Measurements from ENCODE around the gene TET2. TPM values are rescaled to one million over a fixed set of nuclear protein-coding genes. Genes with fewer than 3 reads are reported as not detected.

Gene TET2
- total RNA-seq (2014; rRNA removed; shearing (Covaris generic)): 6.8 and 7.4 TPM in 2 replicates

DNA sequence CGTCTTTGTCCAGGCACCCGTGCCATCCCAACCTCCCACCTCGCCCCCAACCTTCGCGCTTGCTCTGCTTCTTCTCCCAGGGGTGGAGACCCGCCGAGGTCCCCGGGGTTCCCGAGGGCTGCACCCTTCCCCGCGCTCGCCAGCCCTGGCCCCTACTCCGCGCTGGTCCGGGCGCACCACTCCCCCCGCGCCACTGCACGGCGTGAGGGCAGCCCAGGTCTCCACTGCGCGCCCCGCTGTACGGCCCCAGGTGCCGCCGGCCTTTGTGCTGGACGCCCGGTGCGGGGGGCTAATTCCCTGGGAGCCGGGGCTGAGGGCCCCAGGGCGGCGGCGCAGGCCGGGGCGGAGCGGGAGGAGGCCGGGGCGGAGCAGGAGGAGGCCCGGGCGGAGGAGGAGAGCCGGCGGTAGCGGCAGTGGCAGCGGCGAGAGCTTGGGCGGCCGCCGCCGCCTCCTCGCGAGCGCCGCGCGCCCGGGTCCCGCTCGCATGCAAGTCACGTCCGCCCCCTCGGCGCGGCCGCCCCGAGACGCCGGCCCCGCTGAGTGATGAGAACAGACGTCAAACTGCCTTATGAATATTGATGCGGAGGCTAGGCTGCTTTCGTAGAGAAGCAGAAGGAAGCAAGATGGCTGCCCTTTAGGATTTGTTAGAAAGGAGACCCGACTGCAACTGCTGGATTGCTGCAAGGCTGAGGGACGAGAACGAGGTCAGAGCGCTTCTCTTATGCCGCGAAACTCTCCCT lies at the start of gene TET2:
Gene TET2 (plus strand): TSS at position 601 of the 740 bp plus-strand sequence. CDS start 87,067 bp downstream, outside the sequence.
- DNase-seq (ENCODE audit: low spot score): peak; percentile 76

DNA sequence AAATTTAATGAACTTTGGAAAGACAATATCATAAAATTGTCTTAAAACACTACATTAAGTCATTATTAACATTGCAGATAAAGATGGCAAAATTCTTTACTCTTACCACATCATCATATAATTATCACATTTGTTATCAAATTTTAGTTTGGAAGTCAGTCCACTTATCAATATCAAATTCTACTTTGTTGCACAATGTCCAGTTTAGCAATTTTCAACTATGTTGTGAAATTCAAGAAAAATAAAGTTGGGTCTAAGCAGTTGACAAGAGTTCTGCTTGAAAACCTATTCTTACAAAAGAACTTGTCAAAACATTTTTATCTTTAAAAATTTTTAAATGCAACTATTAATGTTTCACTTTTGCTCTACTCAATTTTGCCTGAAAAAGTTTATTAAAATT lies 44.7 kb upstream of the TET2 start:
- DNase-seq (ENCODE audit: low spot score): no peak

DNA sequence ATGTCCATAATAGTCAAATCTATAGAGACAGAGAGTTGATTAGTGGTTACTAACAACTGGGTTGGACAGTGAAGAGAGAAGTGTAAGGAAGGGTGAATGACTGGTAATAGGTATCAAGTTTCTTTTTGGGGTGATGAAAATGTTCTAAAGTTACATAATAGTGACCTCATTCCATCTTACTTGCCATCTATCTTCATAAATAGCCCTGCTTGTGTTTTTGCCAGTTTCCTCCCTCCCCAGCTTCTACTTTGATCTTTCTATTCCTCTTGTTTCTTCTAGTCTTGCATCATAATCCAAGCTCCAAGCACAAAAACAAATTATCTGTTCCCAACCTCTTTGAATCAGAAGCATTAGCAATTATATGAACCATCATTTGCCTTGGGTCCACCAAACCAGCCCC lies 40.2 kb upstream of the TET2 start:
- no peak for DNase-seq (ENCODE audit: low spot score)

DNA sequence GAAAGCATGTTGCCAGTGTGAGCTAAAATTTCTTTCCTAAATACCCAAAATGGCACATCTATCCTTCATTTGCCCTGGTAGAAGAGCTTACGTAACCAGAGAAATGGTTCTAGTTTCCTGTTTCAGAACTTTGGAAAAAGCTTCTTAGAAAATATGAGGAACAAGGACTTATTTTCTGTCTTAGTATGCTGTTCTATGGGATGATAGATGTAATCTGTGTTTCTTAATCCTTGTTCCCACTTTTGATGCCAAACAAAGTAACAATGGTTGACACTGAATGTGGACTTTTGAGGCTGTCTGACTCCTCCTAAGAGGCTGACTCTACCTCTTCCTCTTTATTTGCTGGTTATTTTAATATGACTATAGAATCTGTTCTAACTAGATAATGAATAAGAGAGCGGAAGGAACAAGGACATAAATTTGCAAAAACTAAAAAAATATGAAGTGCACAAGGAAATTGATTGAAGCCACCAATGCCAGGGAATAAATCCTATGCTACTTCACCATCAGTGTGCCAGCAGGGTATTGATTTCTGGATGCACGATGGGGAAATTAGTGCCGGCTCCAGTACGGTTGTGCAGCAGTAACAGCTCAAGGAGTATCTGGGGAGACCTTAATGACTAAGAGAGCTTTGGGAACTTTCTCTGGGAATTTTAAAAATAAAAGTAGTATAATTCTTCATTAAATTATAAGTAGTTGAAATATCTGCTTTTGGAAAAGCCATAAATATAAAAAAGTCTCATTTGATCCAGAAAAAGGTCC lies 39.4 kb upstream of the TET2 start:
- no peak for DNase-seq (ENCODE audit: low spot score)

DNA sequence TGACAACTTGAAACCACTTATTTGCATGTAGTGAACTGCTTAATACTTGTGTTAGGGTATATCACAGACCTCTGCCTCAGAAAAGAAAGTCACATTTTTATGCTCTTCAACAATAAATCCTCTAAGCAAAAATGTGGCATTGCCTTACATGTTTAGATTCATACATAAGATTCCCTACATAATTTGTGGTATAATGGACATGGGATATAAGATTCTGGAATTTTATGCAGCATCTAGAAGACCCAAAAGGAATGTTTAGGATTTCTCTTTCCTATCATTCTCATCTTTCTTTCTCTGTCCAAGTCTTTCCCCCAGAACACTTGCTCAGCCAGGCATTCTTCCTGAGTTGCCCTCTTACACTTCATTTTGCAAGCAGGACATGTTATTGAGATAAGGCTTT lies 37.7 kb upstream of the TET2 start:
- DNase-seq (ENCODE audit: low spot score): no peak

DNA sequence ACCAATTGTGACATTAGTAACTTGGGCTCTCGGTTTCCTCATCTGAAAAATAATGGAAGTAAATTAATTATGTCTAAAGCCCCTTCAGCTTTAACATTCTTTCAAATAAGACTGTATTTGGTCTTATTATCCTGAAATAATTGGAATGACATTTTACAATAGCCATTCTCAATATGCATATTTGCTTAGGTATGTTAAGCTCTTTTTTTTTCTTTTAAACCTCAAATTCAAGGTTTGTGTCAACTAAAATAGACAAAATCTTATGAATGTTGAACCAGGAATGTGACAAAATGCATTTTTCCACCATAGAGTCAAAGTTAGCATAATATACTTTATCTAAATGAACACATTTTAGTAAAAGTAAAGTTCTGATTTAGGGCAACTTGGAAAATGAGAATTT lies 34.4 kb upstream of the TET2 start:
- no peak for DNase-seq (ENCODE audit: low spot score)

DNA sequence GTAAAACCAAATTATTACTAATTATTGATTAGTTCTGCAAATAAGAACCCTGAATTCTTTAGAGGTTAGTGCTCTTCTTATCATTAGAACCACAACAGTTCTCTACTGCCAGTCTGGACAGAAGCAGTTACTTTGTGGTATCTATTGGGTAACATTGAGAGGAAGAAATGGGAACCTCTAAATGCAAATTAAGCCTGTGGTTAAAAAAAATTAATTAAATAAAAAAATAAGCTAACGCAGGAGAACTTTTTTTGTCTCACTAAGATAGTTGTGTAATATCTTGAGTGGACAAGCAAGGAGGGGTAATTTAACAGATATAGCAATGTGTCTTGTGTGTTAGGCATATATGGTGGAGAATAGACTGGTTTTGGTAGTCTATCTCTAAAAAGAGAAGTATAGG lies 32.9 kb upstream of the TET2 start:
- no peak for DNase-seq (ENCODE audit: low spot score)

DNA sequence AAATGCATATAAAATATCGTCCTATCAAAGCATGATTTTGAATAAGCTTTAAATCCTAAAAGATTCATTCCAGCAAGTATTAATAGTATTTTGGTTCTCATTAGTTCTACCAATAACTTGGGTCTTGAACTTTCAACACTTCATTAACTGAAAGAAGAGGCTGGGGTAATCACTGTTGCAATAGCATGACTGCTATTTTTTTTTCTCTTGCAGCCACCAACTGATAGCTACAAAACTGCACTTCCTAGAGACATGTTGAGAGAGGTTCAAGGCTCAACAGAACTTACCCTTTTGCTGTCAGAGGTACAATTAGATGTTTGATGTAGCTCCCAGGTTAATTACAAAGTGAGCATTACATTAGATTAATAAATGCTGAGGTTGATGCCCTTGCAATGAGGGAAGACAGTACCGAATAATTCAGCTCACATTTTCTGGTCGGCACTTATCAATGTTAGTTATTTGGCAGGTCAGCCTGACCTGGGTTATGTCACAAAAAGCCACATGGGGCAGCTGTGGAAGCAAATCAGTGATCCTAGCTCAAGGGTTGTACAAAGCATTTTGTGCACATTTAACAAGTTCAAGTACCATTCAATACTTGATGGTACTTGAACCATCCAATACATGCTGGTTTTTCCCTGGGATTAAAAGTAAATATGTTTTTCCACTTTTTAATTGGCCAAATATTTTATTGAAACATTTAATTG lies 29.9 kb upstream of the TET2 start:
- no peak for DNase-seq (ENCODE audit: low spot score)

DNA sequence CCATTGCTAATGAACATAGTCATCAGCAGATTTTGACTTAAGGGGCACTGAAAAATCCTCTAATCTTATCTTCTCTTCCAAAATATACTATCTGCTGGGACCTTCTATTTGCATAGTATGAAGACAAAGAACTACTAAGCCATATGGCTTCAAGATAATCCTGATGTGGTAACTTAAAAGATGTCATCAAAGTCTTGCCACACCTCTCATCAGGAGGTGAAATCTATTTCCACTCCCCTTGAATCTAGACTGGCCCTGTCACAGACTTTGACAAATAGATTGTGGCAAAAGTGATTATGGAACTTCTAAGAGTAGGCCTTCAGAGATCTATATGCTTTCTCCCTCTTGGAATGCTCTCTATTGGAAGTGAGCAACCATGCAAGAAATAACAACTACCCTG lies 27.3 kb upstream of the TET2 start:
- DNase-seq (ENCODE audit: low spot score): no peak

DNA sequence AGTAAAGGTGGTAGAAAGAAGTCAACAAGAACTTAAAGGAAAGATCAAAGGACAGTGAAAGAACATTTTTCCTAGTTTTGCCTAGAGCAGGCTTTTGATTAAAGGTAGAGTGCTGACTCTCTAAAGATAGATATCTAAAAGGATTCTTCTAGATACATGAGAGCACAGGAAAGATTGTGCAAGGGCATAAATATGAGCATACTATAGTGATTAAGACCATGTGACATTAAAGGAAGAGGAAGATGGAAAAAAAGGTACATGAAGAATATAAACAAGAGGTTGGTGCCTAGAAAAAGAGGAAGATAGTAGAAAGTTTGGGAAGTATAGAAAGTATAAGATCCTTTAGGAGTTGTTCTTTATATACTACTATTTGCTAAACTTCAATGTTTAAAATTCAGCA lies 26.1 kb upstream of the TET2 start:
- DNase-seq (ENCODE audit: low spot score): no peak

DNA sequence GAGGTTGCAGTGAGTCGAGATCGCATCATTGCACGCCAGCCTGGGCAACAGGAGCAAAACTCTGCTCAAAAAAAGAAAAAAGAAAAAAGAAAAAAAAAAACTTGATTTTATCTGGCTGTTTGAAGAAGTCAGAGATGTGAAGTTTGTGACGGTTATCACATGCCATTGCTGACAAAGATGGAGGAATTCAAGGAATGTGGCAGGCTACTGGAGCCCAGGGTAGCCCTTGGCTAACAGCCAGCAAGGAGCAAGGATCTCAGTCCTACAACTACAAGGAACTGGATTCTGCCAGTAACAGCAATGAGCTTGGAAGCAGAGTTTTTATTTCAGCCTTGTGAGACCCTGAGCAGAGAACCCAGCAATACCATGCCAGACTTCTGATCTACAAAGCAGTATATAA lies 24.3 kb upstream of the TET2 start:
- DNase-seq (ENCODE audit: low spot score): peak; percentile 31

DNA sequence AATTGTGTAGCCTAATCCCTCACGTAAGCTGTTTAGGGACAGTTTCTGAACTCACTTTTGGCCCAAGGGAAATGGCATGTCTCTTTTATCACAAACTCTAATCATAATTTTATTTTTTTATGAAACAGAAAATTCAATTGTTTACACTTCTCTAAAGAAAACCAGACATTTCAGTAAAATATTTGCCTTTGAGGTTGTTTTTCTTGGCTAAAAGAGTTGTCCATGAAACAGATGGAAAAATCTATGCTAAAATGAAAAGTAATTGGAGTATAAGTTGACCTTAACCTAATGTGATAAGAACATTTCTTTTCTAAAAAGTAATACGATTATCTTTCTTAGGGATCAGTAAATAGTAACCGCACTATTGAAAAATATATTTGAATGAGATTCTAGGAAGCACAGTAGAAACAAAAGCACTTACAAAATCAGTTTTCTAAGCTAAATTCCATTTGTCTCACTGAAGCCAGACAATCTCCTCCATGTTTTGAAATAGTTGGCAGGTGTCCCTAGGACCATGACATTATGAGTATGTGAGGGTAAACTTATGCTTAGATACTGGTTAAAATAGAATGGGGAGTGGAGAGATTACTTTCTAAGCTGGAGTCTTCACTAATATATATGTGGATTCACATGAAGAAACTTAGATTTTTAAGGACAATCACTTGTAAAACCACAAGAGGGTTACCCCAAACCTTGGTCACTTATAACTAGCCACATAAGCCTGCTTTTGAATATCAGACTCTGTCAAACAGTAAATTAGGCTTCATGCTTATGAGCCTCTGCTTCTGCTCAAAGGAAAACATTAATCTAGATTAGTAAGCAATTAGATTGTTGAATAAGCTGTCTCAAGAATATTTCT lies 20.1 kb upstream of the TET2 start:
- no peak for DNase-seq (ENCODE audit: low spot score)

DNA sequence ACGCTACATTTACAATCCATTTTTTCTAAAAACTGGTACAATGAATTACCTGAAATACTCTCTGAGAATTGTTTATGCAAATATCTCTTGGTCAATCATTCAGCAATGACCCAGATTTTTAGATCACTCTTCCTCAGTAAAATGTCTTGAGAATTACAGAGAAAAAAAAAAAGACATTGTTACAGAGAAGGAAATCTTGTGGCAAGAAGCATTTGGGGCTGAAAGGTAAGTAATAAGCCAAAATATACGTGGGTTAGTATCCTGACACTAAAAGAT lies 19.6 kb upstream of the TET2 start:
- DNase-seq (ENCODE audit: low spot score): no peak

DNA sequence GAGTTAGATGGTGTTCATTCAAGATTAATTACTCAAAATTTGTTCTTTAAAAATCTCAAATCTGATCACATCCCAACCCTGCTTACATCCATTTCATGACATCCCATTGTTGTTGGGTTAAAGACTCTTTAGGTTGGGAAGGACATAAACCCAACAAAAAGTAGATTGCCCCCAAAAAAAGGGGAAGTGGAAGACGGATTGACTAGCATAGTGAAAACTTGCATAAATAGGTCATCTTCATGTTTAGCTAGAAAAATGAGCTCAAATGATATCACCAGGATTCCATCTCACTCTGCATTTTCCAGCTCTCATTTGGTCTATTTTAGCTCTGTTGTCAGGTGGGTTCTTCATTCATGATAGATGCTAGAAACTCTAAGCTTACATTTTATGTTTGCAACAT lies 18.5 kb upstream of the TET2 start:
- DNase-seq (ENCODE audit: low spot score): no peak

DNA sequence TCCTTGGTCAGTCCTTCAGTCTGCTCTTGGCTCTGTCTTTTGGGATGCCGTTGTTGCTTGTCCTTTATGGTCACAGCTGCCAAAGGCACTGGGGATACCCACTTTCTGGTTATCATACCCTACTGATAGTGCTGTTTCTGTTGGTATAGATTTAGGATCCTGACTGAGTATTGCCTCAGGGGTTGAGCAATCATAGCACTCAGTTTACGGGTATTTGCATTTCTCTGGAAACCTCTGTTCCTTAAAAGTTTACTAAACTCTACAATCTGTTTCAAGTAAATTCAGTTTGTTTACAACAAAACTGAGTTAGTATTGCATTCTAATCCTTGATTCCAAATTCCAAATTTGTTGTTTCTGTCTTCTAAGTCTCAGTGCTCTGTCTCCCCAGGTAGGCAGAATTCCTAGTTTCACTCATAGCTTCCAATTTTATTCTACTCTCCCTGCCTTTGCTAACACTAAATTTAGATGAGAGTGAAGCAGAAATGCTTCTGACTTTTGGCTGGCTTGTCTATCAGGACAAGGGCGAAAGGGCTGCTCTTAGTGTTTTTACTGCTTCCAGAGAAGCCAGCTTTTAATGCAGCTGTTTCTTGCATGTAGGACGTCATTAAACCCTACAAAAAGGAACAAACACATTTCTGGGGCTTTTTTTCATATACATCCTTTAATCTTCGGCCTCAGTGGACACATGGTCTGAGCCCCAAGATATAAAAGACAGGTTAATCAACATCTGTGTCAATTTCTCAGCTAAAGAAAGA lies 17.2 kb upstream of the TET2 start:
- no peak for DNase-seq (ENCODE audit: low spot score)

DNA sequence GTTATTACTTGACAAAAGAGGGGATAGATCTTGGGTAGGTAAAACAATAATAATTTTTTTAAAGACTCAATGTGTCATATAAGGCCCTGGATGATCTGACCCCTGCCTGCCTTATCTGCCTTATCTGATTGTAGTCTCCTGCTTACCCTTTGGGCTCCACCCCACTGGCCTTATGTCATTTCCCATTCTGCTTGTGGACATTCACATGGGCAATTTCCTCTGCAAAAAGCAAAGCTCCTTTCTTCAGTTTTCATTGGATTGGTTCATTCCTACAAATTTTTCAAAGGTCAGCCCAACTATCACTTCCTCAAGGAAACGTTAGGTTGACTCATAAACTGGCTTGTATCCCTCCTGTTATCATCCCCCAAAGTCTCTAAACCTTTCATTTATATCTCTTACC lies 15.7 kb upstream of the TET2 start:
- DNase-seq (ENCODE audit: low spot score): no peak

DNA sequence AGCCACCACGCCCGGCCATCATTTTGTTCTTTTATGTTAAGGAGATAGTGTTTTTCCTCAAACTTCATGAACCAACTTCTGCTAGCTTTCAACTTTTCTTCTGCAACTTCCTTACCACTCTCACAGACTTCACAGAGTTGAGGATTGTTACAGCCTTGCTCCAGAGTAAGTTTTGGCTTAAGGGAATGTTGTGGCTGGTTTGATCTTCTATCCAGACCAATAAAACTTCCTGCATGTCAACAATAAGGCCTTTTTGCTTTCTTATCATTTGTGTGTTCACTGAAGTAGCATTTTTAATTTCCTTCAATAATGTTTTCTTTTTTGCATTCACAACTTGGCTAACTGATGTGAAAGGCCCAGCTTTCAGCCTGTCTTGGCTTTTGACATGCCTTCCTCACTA lies 12.7 kb upstream of the TET2 start:
- no peak for DNase-seq (ENCODE audit: low spot score)

DNA sequence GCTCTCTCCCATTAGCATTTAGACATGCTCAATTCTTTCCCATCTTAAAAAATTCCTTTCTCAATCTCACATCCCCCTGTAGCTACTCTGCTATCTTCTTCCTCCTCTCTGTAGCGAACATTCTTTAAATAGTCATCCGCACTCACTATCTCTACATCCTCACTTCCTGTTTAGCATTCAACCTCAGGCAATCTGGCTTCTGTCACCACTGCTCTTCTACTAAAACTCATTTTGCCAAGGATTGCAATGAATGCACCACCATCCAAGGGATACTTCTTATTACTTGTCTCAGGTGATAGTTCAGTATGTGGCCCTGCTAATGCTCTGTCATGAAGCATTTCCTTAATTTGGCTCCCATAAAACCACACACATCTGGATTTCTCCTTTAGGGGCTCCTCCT lies 10.9 kb upstream of the TET2 start:
- no peak for DNase-seq (ENCODE audit: low spot score)

DNA sequence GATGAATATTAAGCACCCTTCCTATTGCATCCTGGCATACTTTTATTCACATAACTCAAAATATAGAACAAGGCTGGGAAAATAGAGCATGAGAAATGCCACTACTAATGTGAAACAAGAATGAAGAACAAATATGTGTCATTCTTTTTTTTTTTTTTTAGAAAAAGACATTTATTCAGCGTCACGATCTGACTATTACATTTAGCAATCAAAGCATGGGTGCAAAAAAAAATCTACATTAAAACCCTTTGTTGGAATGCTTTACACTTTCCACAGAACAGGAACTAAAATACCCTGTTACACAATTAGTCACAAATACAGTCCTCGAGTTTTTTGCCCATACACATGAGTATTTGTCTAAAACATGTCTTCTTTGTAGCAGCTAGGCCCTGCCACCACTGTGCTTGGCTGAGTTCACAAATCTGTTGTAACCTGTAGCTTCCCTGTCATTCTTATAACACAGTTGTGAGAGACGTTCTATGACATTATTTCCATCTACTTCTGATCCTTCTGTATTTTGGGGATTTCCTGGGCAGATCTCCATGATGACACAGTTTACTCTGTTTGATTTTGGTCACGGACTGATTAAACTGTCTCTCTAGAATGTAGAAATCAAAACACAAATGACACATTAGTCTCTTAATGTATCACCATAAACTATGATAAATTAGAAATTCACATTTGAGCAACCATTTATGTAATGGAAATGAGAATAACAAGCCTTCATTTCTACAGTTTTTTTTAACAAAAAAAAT lies 9.4 kb upstream of the TET2 start:
- no peak for DNase-seq (ENCODE audit: low spot score)

DNA sequence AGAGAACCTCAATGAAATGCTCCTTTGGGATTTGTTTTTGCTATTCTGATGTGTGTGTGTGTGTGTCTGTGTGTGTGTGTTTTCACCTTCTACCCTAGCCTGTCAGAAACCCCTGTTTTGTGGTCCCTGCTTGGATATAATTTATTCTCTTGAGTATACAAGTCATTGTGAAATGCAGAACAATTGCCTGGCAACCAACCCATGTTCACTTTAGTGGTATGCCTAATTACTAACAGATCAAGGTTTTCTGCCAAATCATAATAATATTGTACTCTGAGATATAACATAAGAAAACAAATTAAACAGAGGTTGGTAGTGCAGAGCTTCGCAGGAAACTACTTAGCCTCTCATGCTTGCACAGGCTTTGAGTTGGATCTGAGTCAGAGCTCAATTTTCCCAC lies 7.0 kb upstream of the TET2 start:
- DNase-seq (ENCODE audit: low spot score): no peak
